Colonic mucosa (tissue), 4 donors: ENCODE measurements around the gene CD59. TPM values are rescaled to one million over a fixed set of nuclear protein-coding genes. Genes with fewer than 3 reads are reported as not detected.

Experiments
- DNase-seq: peaks from one replicate; pipeline ENCODE4 v3.0.0-alpha.2; 2020
- H3K27ac ChIP-seq: fragments of 200-600 bp; one replicate; pipeline ENCODE4 v1.8.0; 2021
- H3K27me3 ChIP-seq: fragments of 200-600 bp; one replicate; pipeline ENCODE4 v1.8.0; 2021
- H3K36me3 ChIP-seq: fragments of 200-600 bp; one replicate; pipeline ENCODE4 v1.8.0; 2021
- H3K4me1 ChIP-seq: fragments of 200-600 bp; one replicate; pipeline ENCODE4 v1.8.0; 2021; ENCODE audit warnings: mild to moderate bottlenecking
- H3K4me3 ChIP-seq: fragments of 200-600 bp; one replicate; pipeline ENCODE4 v1.8.0; 2021
- H3K9ac ChIP-seq, 2 donors: one replicate each; pipeline ENCODE4 v1.7.0; 2013; ENCODE audit warnings: control low read depth in 2 of 2, low read depth in 2 of 2, low read length in 2 of 2
- H3K9me3 ChIP-seq: fragments of 200-600 bp; one replicate; pipeline ENCODE4 v1.8.0; 2021
- intact Hi-C: fragments of 100-400 bp; cut with DNase I; formaldehyde crosslinking; loops from one replicate; pipeline ENCODE4 v1.14.1; 2022
- total RNA-seq, 2 donors: library from RNA; stranded (reverse); fragmentation: NEBNext Ultra II Directional in 1 of 2; extraction: Animal tissue kit (Norgen Biotek cat#: 25700) in 1 of 2; gene quantifications; one replicate each; pipeline ENCODE4 v1.2.1, GENCODE V29; 2021
- TF ChIP-seq, protein P1 (sequence below): fragments of 200-600 bp; IDR thresholded peaks from one replicate; pipeline ENCODE4 v1.8.0; 2022; ENCODE audit warnings: antibody characterized with exemption, mild to moderate bottlenecking
- donor health status: healthy.
- donor health status: DM: no; HTN: no; CAD: no.
- donor health status: DM: no; HTN: no; CAD: no.

Gene CD59
- total RNA-seq, 2 donors from 2014 or later = 268 to 399 TPM

- H3K4me1 ChIP-seq = no peaks in the 10 kb centered on the region
- H3K4me3 ChIP-seq = no peak overlapping the region
- no peaks in the 10 kb centered on the region for H3K27me3 ChIP-seq
- DNase-seq = no peak
- H3K27ac ChIP-seq = no peak overlapping the region
- H3K36me3 ChIP-seq = no peaks in the 10 kb centered on the region
- no peaks in the 10 kb centered on the region for H3K9me3 ChIP-seq
- no peak overlapping the region for H3K9ac ChIP-seq
- TF ChIP-seq, protein P1, sequence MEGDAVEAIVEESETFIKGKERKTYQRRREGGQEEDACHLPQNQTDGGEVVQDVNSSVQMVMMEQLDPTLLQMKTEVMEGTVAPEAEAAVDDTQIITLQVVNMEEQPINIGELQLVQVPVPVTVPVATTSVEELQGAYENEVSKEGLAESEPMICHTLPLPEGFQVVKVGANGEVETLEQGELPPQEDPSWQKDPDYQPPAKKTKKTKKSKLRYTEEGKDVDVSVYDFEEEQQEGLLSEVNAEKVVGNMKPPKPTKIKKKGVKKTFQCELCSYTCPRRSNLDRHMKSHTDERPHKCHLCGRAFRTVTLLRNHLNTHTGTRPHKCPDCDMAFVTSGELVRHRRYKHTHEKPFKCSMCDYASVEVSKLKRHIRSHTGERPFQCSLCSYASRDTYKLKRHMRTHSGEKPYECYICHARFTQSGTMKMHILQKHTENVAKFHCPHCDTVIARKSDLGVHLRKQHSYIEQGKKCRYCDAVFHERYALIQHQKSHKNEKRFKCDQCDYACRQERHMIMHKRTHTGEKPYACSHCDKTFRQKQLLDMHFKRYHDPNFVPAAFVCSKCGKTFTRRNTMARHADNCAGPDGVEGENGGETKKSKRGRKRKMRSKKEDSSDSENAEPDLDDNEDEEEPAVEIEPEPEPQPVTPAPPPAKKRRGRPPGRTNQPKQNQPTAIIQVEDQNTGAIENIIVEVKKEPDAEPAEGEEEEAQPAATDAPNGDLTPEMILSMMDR = no peak
- intact Hi-C loops = no loop called here
Observed at GRCh38 chr11:33772870-33773269, 36.6 kb upstream of the CD59 start.

DNA sequence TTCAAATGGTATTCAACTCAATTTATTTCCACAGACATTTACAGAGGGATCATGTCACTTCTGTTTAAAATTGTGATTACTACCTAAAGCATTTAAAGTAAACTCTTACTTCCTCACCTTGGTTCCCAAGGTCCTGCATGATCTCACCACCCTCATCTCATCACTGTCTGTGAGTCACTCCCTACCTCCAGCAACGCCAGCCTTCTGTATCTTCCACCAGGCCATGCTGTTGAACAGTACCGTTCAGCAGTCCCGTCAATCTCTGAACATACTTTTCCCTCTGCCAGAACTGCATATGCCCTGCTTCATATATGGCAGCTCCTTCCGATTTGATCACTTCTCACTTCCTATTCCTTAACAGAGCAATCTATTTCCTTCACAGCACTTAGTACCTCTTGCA is 36.1 kb upstream of the CD59 start:
- intact Hi-C loops = no loop called here
- DNase-seq = no peak
- Histone ChIP-seq H3K4me1 (no peaks in the 10 kb centered on the region), H3K9ac (no peak overlapping the region), H3K27ac (no peak overlapping the region), H3K36me3 (no peaks in the 10 kb centered on the region), H3K4me3 (no peak overlapping the region), H3K27me3 (no peaks in the 10 kb centered on the region), H3K9me3 (no peaks in the 10 kb centered on the region)
- TF ChIP-seq, protein P1 = no peak

GRCh38 chr11:33770236-33770635 is 34.0 kb upstream of the CD59 start:
- H3K9ac ChIP-seq = no peak overlapping the region
- TF ChIP-seq, protein P1 = no peak
- H3K27ac ChIP-seq = no peak overlapping the region
- DNase-seq = no peak
- no peaks in the 10 kb centered on the region for H3K4me1 ChIP-seq
- H3K9me3 ChIP-seq = no peaks in the 10 kb centered on the region
- intact Hi-C loops = no loop called here
- H3K36me3 ChIP-seq = no peaks in the 10 kb centered on the region
- H3K27me3 ChIP-seq = no peaks in the 10 kb centered on the region
- no peak overlapping the region for H3K4me3 ChIP-seq

- H3K27me3 ChIP-seq = no peaks in the 10 kb centered on the region
- no peak overlapping the region for H3K27ac ChIP-seq
- no peaks in the 10 kb centered on the region for H3K36me3 ChIP-seq
- no peak for DNase-seq
- TF ChIP-seq, protein P1 = no peak
- H3K9ac ChIP-seq = no peak overlapping the region
- no peak overlapping the region for H3K4me3 ChIP-seq
- no peaks in the 10 kb centered on the region for H3K9me3 ChIP-seq
- H3K4me1 ChIP-seq = no peaks in the 10 kb centered on the region
- intact Hi-C loops = no loop called here
Observed at GRCh38 chr11:33769542-33769941, 33.3 kb upstream of the CD59 start.

- Histone ChIP-seq H3K27ac (no peak overlapping the region), H3K4me3 (no peak overlapping the region), H3K27me3 (no peaks in the 10 kb centered on the region), H3K9me3 (no peaks in the 10 kb centered on the region), H3K9ac (no peak overlapping the region), H3K36me3 (no peaks in the 10 kb centered on the region), H3K4me1 (no peaks in the 10 kb centered on the region)
- intact Hi-C loops = no loop called here
- DNase-seq = no peak
- TF ChIP-seq, protein P1 = no peak
Observed at GRCh38 chr11:33767624-33768023, 31.4 kb upstream of the CD59 start.

GRCh38 chr11:33766085-33766484 is 29.9 kb upstream of the CD59 start:
- Histone ChIP-seq H3K27ac (no peak overlapping the region), H3K4me1 (no peaks in the 10 kb centered on the region), H3K9ac (no peak overlapping the region), H3K36me3 (no peaks in the 10 kb centered on the region), H3K4me3 (no peak overlapping the region), H3K27me3 (no peaks in the 10 kb centered on the region), H3K9me3 (no peaks in the 10 kb centered on the region)
- intact Hi-C loops = no loop called here
- no peak for DNase-seq
- TF ChIP-seq, protein P1 = no peak
